SK-N-SH (cell line): ENCODE data around the gene MGAT5. TPM values are rescaled to one million over a fixed set of nuclear protein-coding genes. Genes with fewer than 3 reads are reported as not detected.

ENCODE experiments used
- CTCF ChIA-PET: fragments of 300-600, 350-600 bp; formaldehyde crosslinking; extraction: SDS; loops from one replicate; lab custom pipeline; 2021; lab: Yijun Ruan, JAX
- POLR2A ChIA-PET: fragments of 350-600 bp; sonication (Branson Sonifier 250); formaldehyde crosslinking; extraction: SDS; loops from one replicate; lab custom pipeline; 2020; ENCODE audit warnings: antibody characterized with exemption, inconsistent platforms; lab: Yijun Ruan, JAX
- DNase-seq: peaks from one replicate; pipeline ENCODE4 v3.0.0; 2012
- H2AFZ ChIP-seq: fragments of 200-600 bp; sonication (generic); 2 replicates; pipeline ENCODE4 v1.8.1; 2016; ENCODE audit warnings: antibody characterized with exemption, mild to moderate bottlenecking, low read depth
- H3F3A ChIP-seq: fragments of 200-600 bp; sonication (generic); replicated peaks from 2 replicates; pipeline ENCODE3; 2016; ENCODE audit warnings: antibody characterized with exemption, mild to moderate bottlenecking; ENCODE audit not compliant: insufficient read depth
- H3K27ac ChIP-seq, 2 experiments: fragments of 200-500 bp in 1 of 2; fragments of 200-600 bp in 1 of 2; sonication (Bioruptor generic) in 1 of 2; sonication (generic), shearing (Covaris generic) in 1 of 2; 2 replicates each; pipeline versions ENCODE4 v1.5.1 to v1.6.1; 2014 to 2016; ENCODE audit warnings: low read depth in 2 of 2, inconsistent platforms in 1 of 2, low read length in 1 of 2, mild to moderate bottlenecking in 1 of 2, mixed read lengths in 1 of 2
- H3K27me3 ChIP-seq: fragments of 200-600 bp; sonication (generic), shearing (Covaris generic); 2 replicates; pipeline ENCODE4 v1.6.1; 2016; ENCODE audit warnings: mixed run types; ENCODE audit not compliant: insufficient read depth
- H3K36me3 ChIP-seq, 2 experiments: fragments of 200-500 bp in 1 of 2; fragments of 200-600 bp in 1 of 2; sonication (Bioruptor generic) in 1 of 2; sonication (generic) in 1 of 2; replicated peaks in 1 of 2; 2 replicates each; pipeline versions ENCODE3 to v1.5.1; 2014 to 2016; ENCODE audit warnings: low read length in 1 of 2, mild to moderate bottlenecking in 1 of 2; ENCODE audit not compliant: insufficient read depth in 2 of 2, control insufficient read depth in 1 of 2
- H3K4me1 ChIP-seq, 2 experiments: fragments of 200-500 bp in 1 of 2; fragments of 200-600 bp in 1 of 2; sonication (Bioruptor generic) in 1 of 2; sonication (generic), shearing (Covaris generic) in 1 of 2; 2 replicates each; pipeline versions ENCODE4 v1.5.1 to v1.6.1; 2014 to 2016; ENCODE audit warnings: low read depth in 1 of 2, low read length in 1 of 2, mixed run types in 1 of 2; ENCODE audit not compliant: insufficient read depth in 2 of 2, control insufficient read depth in 1 of 2
- H3K4me2 ChIP-seq: fragments of 200-600 bp; sonication (generic), shearing (Covaris generic); 2 replicates; pipeline ENCODE4 v1.6.1; 2017; ENCODE audit warnings: mixed run types
- H3K4me3 ChIP-seq, 2 experiments: fragments of 200-500 bp in 1 of 2; fragments of 200-600 bp in 1 of 2; sonication (Bioruptor generic) in 1 of 2; sonication (generic), shearing (Covaris generic) in 1 of 2; 2 replicates each; pipeline versions ENCODE4 v1.5.1 to v1.8.1; 2014 to 2016; ENCODE audit warnings: low read depth in 2 of 2, inconsistent platforms in 1 of 2, low read length in 1 of 2, mild to moderate bottlenecking in 1 of 2, mixed read lengths in 1 of 2, moderate library complexity in 1 of 2
- H3K79me2 ChIP-seq: fragments of 200-600 bp; sonication (generic); 2 replicates; pipeline ENCODE4 v1.8.1; 2017; ENCODE audit warnings: mild to moderate bottlenecking; ENCODE audit not compliant: insufficient read depth
- H3K9ac ChIP-seq: fragments of 200-600 bp; sonication (generic); 2 replicates; pipeline ENCODE4 v1.6.1; 2017; ENCODE audit warnings: mixed run types
- H3K9me2 ChIP-seq: fragments of 200-600 bp; sonication (generic); 2 replicates; pipeline ENCODE4 v1.6.1; 2017; ENCODE audit warnings: mixed run types
- H3K9me3 ChIP-seq: fragments of 200-600 bp; sonication (generic); 2 replicates; pipeline ENCODE4 v1.6.1; 2017; ENCODE audit warnings: mixed run types, mild to moderate bottlenecking, moderate library complexity
- H4K20me1 ChIP-seq: fragments of 200-600 bp; sonication (generic); 2 replicates; pipeline ENCODE4 v1.6.1; 2017; ENCODE audit warnings: mild to moderate bottlenecking, mixed run types; ENCODE audit not compliant: insufficient read depth
- CTCF ChIP-seq: fragments of 200-600 bp; sonication (generic); IDR thresholded peaks from 2 replicates; pipeline ENCODE4 v1.6.1; 2017; ENCODE audit warnings: antibody characterized with exemption, mild to moderate bottlenecking, moderate library complexity
- ELF1 ChIP-seq: IDR thresholded peaks from 2 replicates; pipeline ENCODE4 v1.4.0; 2012
- EZH2phosphoT487 ChIP-seq: fragments of 200-600 bp; sonication (generic); IDR thresholded peaks from 2 replicates; pipeline ENCODE4 v1.6.1; 2017; ENCODE audit warnings: low read depth, mixed run types, mild to moderate bottlenecking, antibody characterized with exemption, moderate library complexity, borderline replicate concordance
- FOSL2 ChIP-seq: IDR thresholded peaks from 2 replicates; pipeline ENCODE4 v1.4.0; 2012; ENCODE audit warnings: low read depth, mild to moderate bottlenecking, moderate library complexity, borderline replicate concordance
- FOXJ3 ChIP-seq: sonication (generic); formaldehyde crosslinking; IDR thresholded peaks from 2 replicates; pipeline ENCODE4 v1.5.1; 2020; ENCODE audit warnings: mild to moderate bottlenecking, missing genetic modification reagents
- GABPA ChIP-seq: IDR thresholded peaks from 2 replicates; pipeline ENCODE4 v1.4.0; 2012; ENCODE audit warnings: low read depth, mild to moderate bottlenecking
- GATA2 ChIP-seq: sonication (generic); formaldehyde crosslinking; IDR thresholded peaks from 2 replicates; pipeline ENCODE4 v1.5.0; 2020; ENCODE audit warnings: mild to moderate bottlenecking, missing genetic modification reagents
- MAX ChIP-seq: IDR thresholded peaks from 2 replicates; pipeline ENCODE4 v1.4.0; 2012; ENCODE audit warnings: low read depth
- MXI1 ChIP-seq: IDR thresholded peaks from 2 replicates; pipeline ENCODE4 v1.6.1; 2012; ENCODE audit warnings: mild to moderate bottlenecking, low read depth, low read length, improper control_type of control experiment
- NRF1 ChIP-seq: IDR thresholded peaks from 2 replicates; pipeline ENCODE4 v1.6.1; 2012; ENCODE audit warnings: low read depth, mild to moderate bottlenecking, low read length
- RCOR1 ChIP-seq: fragments of 150-350 bp; IDR thresholded peaks from 2 replicates; pipeline ENCODE4 v1.6.1; 2017; ENCODE audit warnings: antibody characterized with exemption, low read length
- RXRA ChIP-seq: IDR thresholded peaks from 2 replicates; pipeline ENCODE4 v1.4.0; 2012; ENCODE audit warnings: low read depth, mild to moderate bottlenecking, borderline replicate concordance
- SMC3 ChIP-seq: IDR thresholded peaks from 2 replicates; pipeline ENCODE4 v1.6.1; 2012; ENCODE audit warnings: low read depth, low read length, improper control_type of control experiment
- TCF12 ChIP-seq: IDR thresholded peaks from 2 replicates; pipeline ENCODE4 v1.4.0; 2012
- YY1 ChIP-seq: IDR thresholded peaks from 2 replicates; pipeline ENCODE4 v1.4.0; 2012; ENCODE audit warnings: low read depth, mild to moderate bottlenecking
- ZBTB33 ChIP-seq: IDR thresholded peaks from 2 replicates; pipeline ENCODE4 v1.4.0; 2012; ENCODE audit warnings: low read depth, borderline replicate concordance
- WGBS: methylation state at CpG from one replicate; pipeline ENCODE4 v1.1.6; 2017; ENCODE audit warnings: low lambda C conversion rate; 5-methylcytosine and 5-hydroxymethylcytosine counted together
- polyA plus RNA-seq, 3 experiments: library from polyadenylated mRNA; depleted of rRNA; stranded (reverse); fragments of >200 nt; gene quantifications; 2 replicates each; pipeline ENCODE4 v1.2.3, GENCODE V29; 2012
- TF ChIP-seq, protein P1 (sequence below): fragments of 150-350 bp; IDR thresholded peaks from 2 replicates; pipeline ENCODE4 v1.6.1; 2016; ENCODE audit warnings: mild to moderate bottlenecking, low read depth, low read length
- TF ChIP-seq, protein P2 (sequence below): IDR thresholded peaks from 2 replicates; pipeline ENCODE4 v1.4.0; 2012; ENCODE audit warnings: low read depth, borderline replicate concordance
- TF ChIP-seq, protein P3 (sequence below): fragments of 150-350 bp; IDR thresholded peaks from 2 replicates; pipeline ENCODE4 v1.6.1; 2017; ENCODE audit warnings: antibody characterized with exemption, low read length, low read depth, borderline replicate concordance

Gene MGAT5
- polyA plus RNA-seq, 1 of the 3 experiments (the other 2 are of a cell fraction): 18.2 TPM

DNA sequence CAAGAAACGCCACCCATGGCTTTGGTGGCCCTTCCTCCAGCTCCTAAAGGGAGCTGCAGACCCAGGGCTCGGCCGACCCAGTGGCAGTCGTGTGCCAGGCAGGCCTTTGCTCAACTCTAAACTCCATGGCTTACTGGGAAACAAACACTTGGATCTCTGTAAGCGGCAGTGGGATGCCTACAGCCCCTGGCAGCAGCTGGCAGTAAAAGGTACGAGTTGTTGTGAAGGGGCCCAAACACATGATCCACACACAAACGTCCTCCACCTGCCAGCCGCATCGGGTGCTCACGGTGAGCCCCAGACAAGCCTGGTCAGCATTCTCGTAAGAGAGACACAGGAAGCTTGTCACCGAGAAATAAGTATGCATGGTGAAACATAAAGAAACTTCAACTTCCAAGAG lies 214.9 kb downstream of the MGAT5 start:
- WGBS: 53% methylated on average over 3 of the region's 12 CpGs
- H3K4me3 ChIP-seq: no peak overlapping the region
- no peak overlapping the region for H2AFZ ChIP-seq
- H3K9ac ChIP-seq: no peak overlapping the region
- POLR2A ChIA-PET: interaction anchor here (0.6 kb wide), 1 partner anchor 8 kb away, joined by 3 read pairs; no protein-coding TSS in a partner anchor
- no peak overlapping the region for H3K27ac ChIP-seq
- CTCF ChIA-PET: interaction anchor here (0.6 to 2.4 kb wide), 6 partner anchors 8 to 133 kb away, joined by 3 to 10 read pairs (median 4); no protein-coding TSS in a partner anchor
- no peaks in the 10 kb centered on the region for H3K9me3 ChIP-seq
- no peaks in the 10 kb centered on the region for H3K9me2 ChIP-seq
- H3K4me1 ChIP-seq: no peaks in the 10 kb centered on the region
- H3F3A ChIP-seq: no peaks in the 10 kb centered on the region
- no peaks in the 10 kb centered on the region for H3K27me3 ChIP-seq
- no peak overlapping the region for H3K4me2 ChIP-seq
- DNase-seq: no peak
- TF ChIP-seq EZH2phosphoT487: no peak
- TF ChIP-seq, protein P1, sequence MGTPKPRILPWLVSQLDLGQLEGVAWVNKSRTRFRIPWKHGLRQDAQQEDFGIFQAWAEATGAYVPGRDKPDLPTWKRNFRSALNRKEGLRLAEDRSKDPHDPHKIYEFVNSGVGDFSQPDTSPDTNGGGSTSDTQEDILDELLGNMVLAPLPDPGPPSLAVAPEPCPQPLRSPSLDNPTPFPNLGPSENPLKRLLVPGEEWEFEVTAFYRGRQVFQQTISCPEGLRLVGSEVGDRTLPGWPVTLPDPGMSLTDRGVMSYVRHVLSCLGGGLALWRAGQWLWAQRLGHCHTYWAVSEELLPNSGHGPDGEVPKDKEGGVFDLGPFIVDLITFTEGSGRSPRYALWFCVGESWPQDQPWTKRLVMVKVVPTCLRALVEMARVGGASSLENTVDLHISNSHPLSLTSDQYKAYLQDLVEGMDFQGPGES: no peak
- TF ChIP-seq SMC3: no peak
- TF ChIP-seq MXI1: no peak
- no peak for TF ChIP-seq ELF1
- TF ChIP-seq TCF12: no peak
- no peak for TF ChIP-seq MAX
- TF ChIP-seq YY1: no peak
- H3K36me3 ChIP-seq: no peaks in the 10 kb centered on the region
- H4K20me1 ChIP-seq: no peaks in the 10 kb centered on the region
- no peaks in the 10 kb centered on the region for H3K79me2 ChIP-seq

- Histone ChIP-seq H3K36me3 (no peaks in the 10 kb centered on the region), H3K4me3 (no peak overlapping the region), H3F3A (no peaks in the 10 kb centered on the region), H3K9me3 (no peaks in the 10 kb centered on the region), H3K27me3 (no peaks in the 10 kb centered on the region), H3K4me1 (no peaks in the 10 kb centered on the region), H3K27ac (no peak overlapping the region), H3K4me2 (no peak overlapping the region), H3K79me2 (no peaks in the 10 kb centered on the region), H3K9ac (no peak overlapping the region), H3K9me2 (no peaks in the 10 kb centered on the region), H4K20me1 (no peaks in the 10 kb centered on the region), H2AFZ (no peak overlapping the region)
- CTCF ChIA-PET: interaction anchor here (0.6 to 2.4 kb wide), 7 partner anchors 9 to 132 kb away, joined by 3 to 10 read pairs (median 4); no protein-coding TSS in a partner anchor
- DNase-seq: no peak
- POLR2A ChIA-PET: interaction anchor here (0.6 kb wide), 1 partner anchor 9 kb away, joined by 3 read pairs; no protein-coding TSS in a partner anchor
- 84% methylated on average over 14 of the region's 25 CpGs for WGBS
- TF ChIP-seq NRF1 (no peak), FOXJ3 (CRISPR knock-in tag) (no peak), FOSL2 (no peak), GATA2 (no peak), EZH2phosphoT487 (no peak), RCOR1 (no peak), RXRA (no peak), GABPA (no peak), ZBTB33 (no peak), ELF1 (no peak), CTCF (no peak)
- TF ChIP-seq, protein P1: no peak
- TF ChIP-seq, protein P2, sequence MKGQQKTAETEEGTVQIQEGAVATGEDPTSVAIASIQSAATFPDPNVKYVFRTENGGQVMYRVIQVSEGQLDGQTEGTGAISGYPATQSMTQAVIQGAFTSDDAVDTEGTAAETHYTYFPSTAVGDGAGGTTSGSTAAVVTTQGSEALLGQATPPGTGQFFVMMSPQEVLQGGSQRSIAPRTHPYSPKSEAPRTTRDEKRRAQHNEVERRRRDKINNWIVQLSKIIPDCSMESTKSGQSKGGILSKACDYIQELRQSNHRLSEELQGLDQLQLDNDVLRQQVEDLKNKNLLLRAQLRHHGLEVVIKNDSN: no peak
- TF ChIP-seq, protein P3, sequence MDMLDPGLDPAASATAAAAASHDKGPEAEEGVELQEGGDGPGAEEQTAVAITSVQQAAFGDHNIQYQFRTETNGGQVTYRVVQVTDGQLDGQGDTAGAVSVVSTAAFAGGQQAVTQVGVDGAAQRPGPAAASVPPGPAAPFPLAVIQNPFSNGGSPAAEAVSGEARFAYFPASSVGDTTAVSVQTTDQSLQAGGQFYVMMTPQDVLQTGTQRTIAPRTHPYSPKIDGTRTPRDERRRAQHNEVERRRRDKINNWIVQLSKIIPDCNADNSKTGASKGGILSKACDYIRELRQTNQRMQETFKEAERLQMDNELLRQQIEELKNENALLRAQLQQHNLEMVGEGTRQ: no peak
These were observed 215.7 kb downstream of the MGAT5 start for GRCh38 chr2:134469516-134470115.
